Stimulated activated CD4-positive, alpha-beta T cell treated with anti-CD3 and anti-CD28 coated beads, Interleukin-4, amount 100 ng/mL, for 4 hours (primary cell): ENCODE data around the gene LRAT.
A peak's percentile ranks its signal among the peaks of the same experiment; 100 is the strongest.
"Not testable (repeated sequence)": the region's sequence is repeated elsewhere in the genome, so short reads cannot be mapped to it uniquely, and the experiment has no call there.

Experiments
- DNase-seq, 2 experiments: peaks; one replicate each; pipeline ENCODE4 v3.0.0-alpha.2; 2020

LRAT gene

GRCh38 chr4:154743683-154744340, at the start of gene LRAT:
TSS of gene LRAT (plus strand) at chr4:154744000. CDS start at chr4:154744327, 327 bp downstream.
- peak; percentile 17 to 30 for DNase-seq

- no peak for DNase-seq
Measured at GRCh38 chr4:154707877-154708276, 35.9 kb upstream of the LRAT start.

- DNase-seq, result no peak
Measured at GRCh38 chr4:154709550-154709949, 34.2 kb upstream of the LRAT start.

- DNase-seq, result no peak
Measured at GRCh38 chr4:154711522-154711921, 32.3 kb upstream of the LRAT start.

DNA sequence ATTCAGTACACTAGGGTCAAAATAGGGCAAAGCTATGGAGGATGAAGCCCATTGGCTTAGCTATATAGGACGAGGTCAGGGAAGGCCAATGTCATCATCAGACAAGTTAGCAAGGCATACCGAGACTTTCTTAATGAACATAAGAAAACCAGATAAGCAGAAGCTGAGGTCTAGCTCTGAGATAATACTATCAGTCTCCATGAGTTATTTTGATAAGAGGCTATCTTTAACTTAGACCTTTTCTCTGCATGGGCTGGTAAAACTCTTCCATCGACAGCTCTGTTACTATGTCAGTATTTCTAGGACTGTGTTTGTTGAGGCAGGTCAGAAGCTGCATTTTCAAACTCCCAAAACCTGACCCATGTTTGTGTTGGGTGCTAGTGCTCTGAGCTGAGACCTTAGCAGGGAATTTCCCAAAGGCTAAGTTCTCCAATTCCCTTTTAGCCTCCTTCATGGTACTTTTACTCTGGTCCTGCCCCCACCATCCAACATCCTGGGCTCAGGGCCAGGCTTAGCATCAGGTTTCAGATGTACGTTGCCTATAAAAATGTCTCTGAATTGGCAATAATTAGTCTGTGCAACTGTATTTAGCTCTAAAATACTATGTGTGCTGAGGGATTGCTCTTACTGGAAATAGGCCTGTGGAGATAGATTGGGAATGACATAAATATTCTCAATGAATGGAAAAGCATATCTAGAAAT, 29.3 kb upstream of the LRAT start:
- no peak for DNase-seq

DNA sequence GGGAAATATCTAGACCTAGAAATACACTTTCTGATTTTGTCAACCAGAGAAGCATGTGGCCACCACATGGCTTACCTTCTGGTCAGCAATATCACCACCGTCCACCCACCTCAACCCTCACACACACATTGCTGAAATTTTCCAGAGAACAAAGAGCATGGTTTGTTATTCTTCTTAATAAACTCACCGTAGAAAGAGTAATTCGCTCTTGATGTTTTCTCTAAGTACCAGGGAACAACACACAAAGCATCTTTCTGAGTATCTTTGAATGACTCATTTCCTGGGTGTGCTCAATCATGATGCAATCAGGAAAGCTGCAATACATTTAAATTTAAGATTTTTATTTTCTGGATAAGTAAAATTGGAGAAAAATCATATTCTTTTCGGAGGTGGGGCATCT, 24.7 kb upstream of the LRAT start:
- DNase-seq, result no peak

DNA sequence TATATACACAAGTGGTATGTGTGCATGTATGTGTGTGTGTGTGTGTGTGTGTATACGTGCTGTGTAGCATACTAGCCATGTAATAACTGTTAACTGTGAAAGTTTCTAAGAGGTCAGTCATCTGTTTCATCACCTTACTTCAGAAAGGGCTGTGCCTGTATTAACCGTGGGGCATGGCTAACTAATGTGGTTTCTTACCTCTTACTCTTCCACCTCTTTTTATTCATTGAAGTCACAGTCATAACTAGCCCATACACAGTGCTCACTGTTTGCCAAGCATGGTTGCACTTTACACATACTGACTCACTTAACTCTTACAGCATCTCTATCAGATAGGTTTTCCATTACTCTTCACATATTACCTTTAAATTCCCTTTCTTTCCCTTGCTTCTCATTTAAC, 23.7 kb upstream of the LRAT start:
- no peak for DNase-seq

DNA sequence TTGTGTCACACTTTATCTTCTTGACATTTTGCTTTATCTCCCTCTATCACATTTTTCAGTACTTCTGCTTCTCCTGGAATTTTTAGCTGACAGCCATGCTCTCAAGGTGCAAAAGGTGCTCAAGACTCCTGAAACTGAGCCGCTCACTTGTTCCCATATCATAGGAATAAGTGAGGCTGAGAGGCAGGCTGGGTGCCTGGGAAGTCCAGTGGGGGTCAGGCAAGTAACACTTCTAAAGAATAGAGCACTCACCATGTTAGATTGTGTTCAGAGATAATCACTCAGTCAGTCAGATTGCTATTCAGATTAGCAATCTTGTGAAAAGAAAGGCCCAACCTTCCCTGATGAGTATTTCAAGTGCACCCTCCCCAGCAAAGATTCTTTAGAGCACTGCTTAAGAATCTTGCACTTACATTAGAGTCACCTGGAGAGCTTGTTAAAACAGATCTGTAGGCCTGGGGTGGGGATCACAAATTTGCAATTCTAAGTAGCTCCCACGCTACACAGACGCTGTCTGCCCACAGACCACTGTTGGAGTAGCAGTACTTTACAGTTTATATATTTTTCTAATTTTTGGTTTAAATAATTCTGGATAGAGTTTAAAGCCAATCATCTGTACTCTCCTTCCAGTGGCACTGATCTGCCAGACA, 23.1 kb upstream of the LRAT start:
- DNase-seq, result no peak

GRCh38 chr4:154722262-154722661, 21.5 kb upstream of the LRAT start:
- no peak for DNase-seq

GRCh38 chr4:154723601-154724000, 20.2 kb upstream of the LRAT start:
- not testable (repeated sequence) for DNase-seq

DNA sequence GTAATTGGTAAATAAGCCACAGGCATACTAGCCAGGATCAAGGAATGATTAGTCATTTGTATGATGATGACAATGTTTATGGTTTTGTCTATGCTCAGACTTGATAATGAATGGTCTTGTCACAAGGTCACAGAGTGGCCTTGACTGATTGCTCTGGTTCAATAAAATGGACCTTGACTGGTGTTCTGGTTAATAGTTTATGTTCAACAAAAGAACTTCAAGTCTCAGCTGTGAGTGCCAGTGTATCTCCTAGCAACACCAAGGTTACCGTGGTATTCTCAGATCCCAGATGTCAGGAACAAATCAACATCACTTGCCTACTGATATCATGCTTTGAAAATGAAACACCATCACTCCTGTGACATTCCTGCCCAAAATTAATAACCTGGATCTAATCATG, 16.3 kb upstream of the LRAT start:
- DNase-seq, result no peak

GRCh38 chr4:154731756-154732155, 12.0 kb upstream of the LRAT start:
- no peak for DNase-seq

DNA sequence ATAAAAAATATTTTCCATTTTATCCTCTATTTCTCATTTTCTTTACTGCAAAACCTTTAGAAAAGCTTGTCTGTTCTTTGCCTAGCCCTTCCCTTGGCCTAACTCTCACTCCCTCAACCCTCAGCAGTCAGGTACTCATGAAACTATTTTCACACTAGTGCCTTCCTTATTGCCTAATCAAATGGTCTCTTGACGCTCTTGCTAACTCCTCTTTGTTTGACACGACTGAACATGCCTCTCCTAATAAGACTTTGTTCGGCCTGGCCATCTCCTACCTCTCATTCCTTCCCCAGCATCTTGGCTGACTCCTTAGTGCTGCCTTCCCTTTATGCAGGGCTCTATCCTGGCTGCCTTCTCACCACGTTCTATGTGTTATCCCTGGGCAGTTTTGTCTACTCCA, 11.1 kb upstream of the LRAT start:
- DNase-seq, result no peak

GRCh38 chr4:154736770-154737169, 7.0 kb upstream of the LRAT start:
- DNase-seq, result no peak

- DNase-seq, result no peak
Measured at GRCh38 chr4:154738426-154738825, 5.4 kb upstream of the LRAT start.

GRCh38 chr4:154739111-154739510, 4.7 kb upstream of the LRAT start:
- no peak for DNase-seq

DNA sequence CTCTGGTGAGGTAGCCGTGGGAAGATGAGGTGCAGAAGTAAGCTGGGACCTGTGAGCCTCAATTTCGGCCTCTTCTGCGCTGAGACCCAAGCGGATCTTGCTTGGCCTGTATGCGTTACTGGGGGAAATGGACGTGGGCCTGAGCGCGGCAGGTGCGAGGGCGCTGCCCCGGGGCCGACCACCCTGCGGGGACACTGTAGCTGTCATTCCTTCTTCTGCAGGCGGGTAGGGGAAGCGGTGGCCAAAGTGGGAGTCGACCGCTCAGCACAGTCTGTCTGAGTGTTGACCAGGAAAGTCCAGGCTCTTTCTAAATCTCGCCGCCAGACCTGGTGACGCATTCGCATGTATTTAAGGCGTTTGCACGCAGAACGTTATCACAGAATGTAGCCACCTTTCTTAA, 3.3 kb upstream of the LRAT start:
- DNase-seq, result no peak

DNA sequence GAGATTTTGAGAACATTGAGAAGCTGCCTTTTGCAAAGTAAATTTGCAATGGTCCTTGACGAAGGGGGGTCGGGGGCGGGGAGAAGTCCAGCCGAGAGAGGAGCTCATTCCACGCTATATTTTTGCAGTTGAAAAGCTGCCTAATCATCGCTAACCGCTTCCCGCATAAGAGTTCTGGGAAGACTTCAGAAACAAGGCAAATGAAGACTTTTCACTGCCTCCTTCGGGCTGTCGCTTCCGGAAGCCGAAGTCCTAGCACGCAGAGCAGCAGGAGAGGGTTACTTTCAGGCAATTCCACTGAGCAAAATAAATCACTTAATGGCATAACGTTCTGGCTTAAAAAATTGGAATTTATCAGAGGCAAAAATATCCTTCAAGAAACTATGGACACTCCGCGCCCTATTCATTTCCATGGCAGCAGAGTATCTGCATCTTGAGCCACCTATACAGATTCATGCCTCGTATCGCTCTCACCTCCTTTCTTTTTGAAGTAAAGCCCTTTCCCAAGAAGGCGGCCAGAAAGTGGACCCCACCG, 2.6 kb upstream of the LRAT start:
- DNase-seq, result no peak

DNA sequence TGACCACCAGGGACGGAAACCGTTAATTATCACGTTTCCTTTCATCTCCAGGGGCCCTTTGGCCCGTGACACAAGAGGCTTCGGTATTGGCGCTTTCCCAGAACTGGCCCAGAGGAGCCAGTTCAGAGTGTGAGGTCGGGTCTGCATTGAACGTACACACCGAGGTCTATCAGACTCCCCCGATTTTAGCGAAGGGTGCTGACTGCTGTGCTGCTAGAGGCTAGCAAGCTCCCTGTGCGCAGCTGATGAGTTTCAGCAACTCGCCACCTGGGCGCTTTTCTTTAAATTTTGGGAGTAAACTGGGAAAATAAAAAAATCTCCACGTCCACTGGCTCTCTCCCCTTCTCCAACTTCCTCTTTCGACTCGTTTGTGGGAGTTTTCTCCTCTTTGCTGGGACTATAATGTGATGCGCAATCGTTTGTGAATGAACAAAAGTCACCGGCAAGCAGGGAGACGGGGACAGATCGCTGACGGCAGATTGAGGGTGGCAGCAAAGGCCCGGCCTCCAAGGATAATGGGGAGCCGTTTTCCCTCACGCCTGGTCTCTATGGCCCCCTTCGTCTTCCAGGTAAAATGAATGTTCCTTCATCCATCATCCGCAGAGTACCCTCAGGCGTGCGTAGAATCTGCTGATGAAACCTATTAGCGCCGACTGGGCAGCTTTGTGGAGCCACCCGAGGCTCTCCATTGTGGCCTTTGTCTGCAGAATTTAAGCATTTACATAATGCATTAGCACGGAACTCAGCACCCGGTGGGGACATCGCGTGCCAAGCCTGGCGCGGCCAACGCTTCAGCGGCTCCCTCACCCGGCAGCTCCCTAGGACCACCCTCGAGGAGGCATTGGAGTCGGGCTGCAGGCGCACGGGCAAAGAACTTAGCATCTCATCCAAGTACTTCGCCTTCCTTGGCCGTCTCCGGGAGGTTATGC, 1.6 kb upstream of the LRAT start:
- DNase-seq, result no peak

DNA sequence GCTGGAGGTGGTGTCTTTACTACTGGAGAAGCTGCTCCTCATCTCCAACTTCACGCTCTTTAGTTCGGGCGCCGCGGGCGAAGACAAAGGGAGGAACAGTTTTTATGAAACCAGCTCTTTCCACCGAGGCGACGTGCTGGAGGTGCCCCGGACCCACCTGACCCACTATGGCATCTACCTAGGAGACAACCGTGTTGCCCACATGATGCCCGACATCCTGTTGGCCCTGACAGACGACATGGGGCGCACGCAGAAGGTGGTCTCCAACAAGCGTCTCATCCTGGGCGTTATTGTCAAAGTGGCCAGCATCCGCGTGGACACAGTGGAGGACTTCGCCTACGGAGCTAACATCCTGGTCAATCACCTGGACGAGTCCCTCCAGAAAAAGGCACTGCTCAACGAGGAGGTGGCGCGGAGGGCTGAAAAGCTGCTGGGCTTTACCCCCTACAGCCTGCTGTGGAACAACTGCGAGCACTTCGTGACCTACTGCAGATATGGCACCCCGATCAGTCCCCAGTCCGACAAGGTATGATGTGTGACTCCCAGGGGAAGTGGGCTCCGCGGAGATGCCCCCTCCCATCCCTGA, 634 bp downstream of the LRAT start:
- DNase-seq, result no peak

GRCh38 chr4:154757713-154758112, 13.9 kb downstream of the LRAT start:
- DNase-seq, result no peak

GRCh38 chr4:154760895-154761294, 17.1 kb downstream of the LRAT start:
- no peak for DNase-seq

- no peak for DNase-seq
Measured at GRCh38 chr4:154778264-154778663, 34.5 kb downstream of the LRAT start.
